ENCODE results near the gene SMYD3. TPM values are rescaled to one million over a fixed set of nuclear protein-coding genes. Genes with fewer than 3 reads are reported as not detected.

Gene SMYD3
- total RNA-seq, 6 experiments from 2014 or later = 6.3 to 10.0 (median 6.6) TPM

GRCh38 chr1:246320286-246320685 is 186.8 kb downstream of the SMYD3 start:
- Histone ChIP-seq H3K4me1 (no peaks in the 10 kb centered on the region), H3K27ac (no peak overlapping the region), H3K4me3 (no peak overlapping the region), H3K27me3 (no peaks in the 10 kb centered on the region), H3K36me3 (no peaks in the 10 kb centered on the region), H3K9me3 (no peaks in the 10 kb centered on the region)
- TF ChIP-seq CTCF (IDR thresholded peaks at IDR 0.05) (no peak), POLR2A (IDR thresholded peaks at IDR 0.05) (no peak)
- 42% methylated on average over 4 of the region's 4 CpGs for WGBS (ENCODE audit: insufficient coverage, low coverage, low lambda C conversion rate, missing lambda C conversion rate)
- DNase-seq (no peak), ATAC-seq (peak in 1 of 4 donors; percentile 33)
- intact Hi-C loops (cut with DNase I) = no loop called here

- Histone ChIP-seq H3K27ac (no peak overlapping the region), H3K4me1 (no peaks in the 10 kb centered on the region), H3K27me3 (no peaks in the 10 kb centered on the region), H3K4me3 (no peak overlapping the region), H3K9me3 (no peaks in the 10 kb centered on the region), H3K36me3 (no peaks in the 10 kb centered on the region)
- WGBS (ENCODE audit: insufficient coverage, low coverage, low lambda C conversion rate, missing lambda C conversion rate) = 89% methylated on average over 5 of the region's 5 CpGs
- TF ChIP-seq CTCF (IDR thresholded peaks at IDR 0.05) (no peak), POLR2A (IDR thresholded peaks at IDR 0.05) (no peak)
- DNase-seq (no peak), ATAC-seq (no peak)
- intact Hi-C loops (cut with DNase I) = no loop called here
Measured at GRCh38 chr1:246319083-246319714, 187.9 kb downstream of the SMYD3 start.

- WGBS (ENCODE audit: insufficient coverage, low coverage, low lambda C conversion rate, missing lambda C conversion rate) = 82% methylated on average over 3 of the region's 3 CpGs
- TF ChIP-seq POLR2A (IDR thresholded peaks at IDR 0.05) = no peak
- TF ChIP-seq CTCF (IDR thresholded peaks at IDR 0.05) = no peak
- no peaks in the 10 kb centered on the region for H3K4me1 ChIP-seq
- H3K9me3 ChIP-seq = no peaks in the 10 kb centered on the region
- no peaks in the 10 kb centered on the region for H3K36me3 ChIP-seq
- ATAC-seq (no peak), DNase-seq (no peak)
- intact Hi-C loops (cut with DNase I) = no loop called here
- no peak overlapping the region for H3K27ac ChIP-seq
- H3K4me3 ChIP-seq = no peak overlapping the region
- no peaks in the 10 kb centered on the region for H3K27me3 ChIP-seq
Measured at GRCh38 chr1:246318622-246319021, 188.5 kb downstream of the SMYD3 start.

- intact Hi-C loops (cut with DNase I) = no loop called here
- ATAC-seq (no peak), DNase-seq (no peak)
- no peaks in the 10 kb centered on the region for H3K4me1 ChIP-seq
- no peak overlapping the region for H3K4me3 ChIP-seq
- H3K27me3 ChIP-seq = no peaks in the 10 kb centered on the region
- H3K27ac ChIP-seq = no peak overlapping the region
- no peaks in the 10 kb centered on the region for H3K9me3 ChIP-seq
- no peak for TF ChIP-seq POLR2A (IDR thresholded peaks at IDR 0.05)
- no peak for TF ChIP-seq CTCF (IDR thresholded peaks at IDR 0.05)
- no peaks in the 10 kb centered on the region for H3K36me3 ChIP-seq
Measured at GRCh38 chr1:246318036-246318359, 189.1 kb downstream of the SMYD3 start.
